Neuron (in vitro differentiated cells): Measurements from ENCODE around the gene CCNYL1.
"Not testable (repeated sequence)": the region's sequence is repeated elsewhere in the genome, so short reads cannot be mapped to it uniquely, and the experiment has no call there.

Source experiments
- H2AFZ ChIP-seq: one replicate; pipeline ENCODE4 v1.6.1; 2013; ENCODE audit warnings: low read depth, mild to moderate bottlenecking, inconsistent platforms, low read length, moderate library complexity
- H3K27me3 ChIP-seq: one replicate; pipeline ENCODE4 v1.6.1; 2013; ENCODE audit warnings: low read length; ENCODE audit not compliant: insufficient read depth
- H3K36me3 ChIP-seq: one replicate; pipeline ENCODE4 v1.6.1; 2013; ENCODE audit warnings: low read length; ENCODE audit not compliant: insufficient read depth
- H3K4me1 ChIP-seq: one replicate; pipeline ENCODE4 v1.6.1; 2013; ENCODE audit warnings: low read length; ENCODE audit not compliant: insufficient read depth
- H3K4me3 ChIP-seq: 2 replicates; pipeline ENCODE4 v1.5.1; 2013; ENCODE audit warnings: mild to moderate bottlenecking, low read length, moderate library complexity
- H3K9me3 ChIP-seq: one replicate; pipeline ENCODE4 v1.6.1; 2013; ENCODE audit warnings: low read length

Gene CCNYL1

DNA sequence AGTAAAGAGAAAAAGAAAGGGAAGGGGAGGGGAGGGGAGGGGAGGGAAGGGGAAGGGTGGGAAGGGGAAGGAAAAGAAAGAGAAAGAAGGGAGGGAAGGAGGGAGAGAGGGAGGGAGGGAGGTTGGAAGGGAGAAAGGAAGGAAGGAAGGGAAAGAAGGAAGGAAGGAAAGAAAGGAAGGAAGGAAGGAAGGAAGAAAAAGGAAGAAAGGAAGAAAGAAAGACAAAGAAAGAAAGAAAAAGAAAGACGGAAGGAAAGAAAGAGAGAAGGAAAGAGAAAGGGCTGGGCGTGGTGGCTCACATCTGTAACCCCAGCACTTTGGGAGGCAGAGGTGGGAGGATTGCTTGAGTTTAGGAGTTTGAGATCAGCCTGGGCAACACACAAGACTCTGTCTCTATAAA is 24.6 kb upstream of the CCNYL1 start:
- Histone ChIP-seq H3K4me1 (no peaks in the 10 kb centered on the region), H2AFZ (no peak overlapping the region), H3K9me3 (no peaks in the 10 kb centered on the region), H3K27me3 (no peaks in the 10 kb centered on the region), H3K36me3 (no peaks in the 10 kb centered on the region), H3K4me3 (no peak overlapping the region)

DNA sequence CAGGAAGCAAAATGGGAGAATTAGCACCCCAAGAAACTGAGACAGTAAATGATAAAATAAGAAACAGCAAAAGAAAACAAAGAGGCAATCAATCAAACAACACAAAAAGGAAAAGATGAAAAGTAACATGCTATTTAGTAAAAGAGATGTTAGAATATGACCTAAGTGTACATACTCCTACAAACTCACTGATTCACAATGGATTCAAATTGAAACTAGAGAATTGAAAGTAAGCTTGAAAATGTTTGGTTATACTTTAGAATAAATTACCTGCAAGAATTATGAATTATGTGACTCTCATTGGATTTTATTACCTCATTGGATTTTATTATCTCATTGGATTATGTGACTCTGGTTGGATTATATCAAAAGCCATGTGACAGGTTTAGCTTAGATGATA is 22.8 kb upstream of the CCNYL1 start:
- no peak overlapping the region for H3K4me3 ChIP-seq
- H2AFZ ChIP-seq = no peak overlapping the region
- no peaks in the 10 kb centered on the region for H3K36me3 ChIP-seq
- no peaks in the 10 kb centered on the region for H3K27me3 ChIP-seq
- no peaks in the 10 kb centered on the region for H3K4me1 ChIP-seq
- no peaks in the 10 kb centered on the region for H3K9me3 ChIP-seq

DNA sequence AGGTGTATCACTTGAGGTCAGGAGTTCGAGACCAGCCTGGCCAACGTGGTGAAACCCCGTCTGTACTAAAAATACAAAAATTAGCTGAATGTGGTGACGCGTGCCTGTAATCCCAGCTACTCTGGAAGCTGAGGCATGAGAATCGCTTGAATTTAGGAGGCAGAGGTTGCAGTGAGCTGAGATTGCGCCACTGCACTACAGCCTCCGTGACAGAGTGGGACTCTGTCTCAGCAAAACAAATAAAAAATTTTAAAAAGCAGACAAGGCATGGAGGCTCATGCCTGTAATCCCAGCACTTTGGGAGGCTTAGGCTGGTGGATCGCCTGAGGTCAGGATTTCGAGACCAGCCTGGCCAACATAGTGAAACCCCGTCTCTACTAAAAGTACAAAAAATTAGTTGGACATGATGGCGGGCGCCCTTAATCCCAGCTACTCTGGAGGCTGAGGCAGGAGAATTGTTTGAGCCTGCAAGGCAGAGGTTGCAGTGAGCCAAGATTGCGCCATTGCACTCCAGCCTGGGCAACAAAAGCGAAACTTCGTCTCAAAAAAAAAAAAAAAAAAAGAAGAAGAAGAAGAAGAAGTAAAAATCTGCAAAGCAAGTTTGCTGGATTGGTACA is 20.5 kb upstream of the CCNYL1 start:
- H3K36me3 ChIP-seq, H3K9me3 ChIP-seq, H3K27me3 ChIP-seq, H2AFZ ChIP-seq, H3K4me3 ChIP-seq, H3K4me1 ChIP-seq: not testable (repeated sequence)

DNA sequence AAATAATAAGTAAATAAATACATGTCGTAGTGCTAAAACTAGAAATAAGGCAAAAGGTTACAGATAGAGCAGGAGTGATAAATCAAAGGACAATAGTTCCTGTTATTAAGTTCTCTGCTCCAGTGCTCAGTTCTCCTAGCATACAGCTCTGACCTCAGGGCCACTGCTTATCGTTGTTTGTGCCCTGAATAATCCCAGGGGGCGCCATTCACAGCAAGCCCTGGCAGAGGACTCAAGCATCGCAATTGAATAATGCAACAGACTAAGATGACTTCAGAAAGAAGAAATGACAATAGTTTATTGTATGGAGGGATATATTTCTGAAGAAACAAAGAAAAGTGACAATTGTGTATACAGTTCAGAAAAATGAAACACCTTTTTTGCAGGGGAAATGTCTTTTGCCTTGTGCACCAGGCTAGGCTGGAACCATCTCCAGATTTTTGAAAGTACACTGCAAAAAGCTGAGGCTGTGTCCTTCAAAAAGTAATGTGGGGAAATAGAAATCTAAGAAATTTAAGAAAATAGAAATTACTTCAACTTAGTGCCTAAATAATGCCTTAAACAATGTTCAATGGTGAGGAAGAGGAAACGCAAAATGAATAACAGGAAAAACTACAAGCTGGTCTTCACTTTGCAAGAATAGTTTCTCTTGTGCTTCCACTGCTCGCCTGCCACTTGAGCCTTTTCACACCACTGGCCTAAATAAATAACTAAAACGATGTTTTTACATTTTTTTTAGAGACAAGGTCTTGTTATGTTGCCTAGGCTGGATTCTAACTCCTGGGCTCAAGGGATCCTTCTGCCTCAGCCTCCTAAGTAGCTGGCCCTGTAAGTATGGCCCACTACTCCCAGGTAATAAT is 19.0 kb upstream of the CCNYL1 start:
- no peak overlapping the region for H3K4me3 ChIP-seq
- no peaks in the 10 kb centered on the region for H3K36me3 ChIP-seq
- H3K9me3 ChIP-seq = no peaks in the 10 kb centered on the region
- no peaks in the 10 kb centered on the region for H3K4me1 ChIP-seq
- no peaks in the 10 kb centered on the region for H3K27me3 ChIP-seq
- no peak overlapping the region for H2AFZ ChIP-seq

DNA sequence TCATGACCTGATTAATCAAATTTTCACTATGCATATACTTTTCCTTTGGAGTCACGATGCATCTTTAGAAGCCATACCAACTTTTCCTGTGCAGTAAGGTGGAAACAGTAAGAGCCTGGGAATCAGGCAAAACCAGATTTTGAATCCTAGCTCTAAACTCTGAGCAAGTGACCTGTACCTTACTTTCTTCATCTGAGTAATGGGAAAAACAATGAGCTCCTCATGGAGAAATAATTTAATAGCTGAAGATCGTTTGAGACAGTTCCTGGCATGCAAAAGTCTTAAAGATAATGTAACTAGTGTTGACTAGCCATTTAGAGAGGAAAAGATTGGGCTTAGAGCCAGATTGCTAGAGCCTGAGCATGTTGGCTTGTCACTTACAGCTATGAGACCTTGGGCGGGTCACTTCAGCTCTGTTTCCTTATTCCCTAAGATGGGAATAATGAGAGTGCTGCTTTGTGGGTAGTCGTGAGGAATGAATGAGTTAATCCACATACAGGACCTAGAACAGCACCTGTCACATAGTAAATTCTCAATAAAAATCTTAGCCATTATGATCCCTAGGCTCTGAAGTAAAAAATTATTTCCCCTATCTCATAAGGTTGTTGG is 17.7 kb upstream of the CCNYL1 start:
- no peaks in the 10 kb centered on the region for H3K27me3 ChIP-seq
- H3K4me1 ChIP-seq = no peaks in the 10 kb centered on the region
- no peaks in the 10 kb centered on the region for H3K9me3 ChIP-seq
- H3K36me3 ChIP-seq = no peaks in the 10 kb centered on the region
- H3K4me3 ChIP-seq = no peak overlapping the region
- no peak overlapping the region for H2AFZ ChIP-seq

DNA sequence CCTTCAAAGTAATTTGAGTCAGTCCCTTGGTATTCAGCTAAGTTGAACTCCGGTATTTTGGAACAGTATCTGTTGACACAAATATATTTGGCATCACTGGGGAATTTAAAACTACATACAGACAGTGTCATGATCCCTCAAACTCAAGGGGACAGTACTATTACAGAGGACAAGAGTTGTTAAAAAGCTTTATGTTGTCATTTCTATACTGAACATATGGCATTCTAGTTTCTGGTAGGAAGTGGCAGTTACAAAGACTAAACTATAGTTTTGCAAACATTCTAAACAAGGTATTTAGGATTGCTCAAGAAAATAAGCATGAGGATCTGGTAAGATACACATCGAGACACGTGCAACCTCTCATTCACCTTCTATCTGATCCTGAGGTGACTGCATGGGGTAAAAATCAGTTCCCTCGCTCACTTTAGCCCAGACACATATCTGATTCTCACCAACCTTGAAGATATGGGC is 16.6 kb upstream of the CCNYL1 start:
- H3K9me3 ChIP-seq = no peaks in the 10 kb centered on the region
- no peaks in the 10 kb centered on the region for H3K27me3 ChIP-seq
- no peaks in the 10 kb centered on the region for H3K36me3 ChIP-seq
- H2AFZ ChIP-seq = no peak overlapping the region
- no peak overlapping the region for H3K4me3 ChIP-seq
- no peaks in the 10 kb centered on the region for H3K4me1 ChIP-seq

DNA sequence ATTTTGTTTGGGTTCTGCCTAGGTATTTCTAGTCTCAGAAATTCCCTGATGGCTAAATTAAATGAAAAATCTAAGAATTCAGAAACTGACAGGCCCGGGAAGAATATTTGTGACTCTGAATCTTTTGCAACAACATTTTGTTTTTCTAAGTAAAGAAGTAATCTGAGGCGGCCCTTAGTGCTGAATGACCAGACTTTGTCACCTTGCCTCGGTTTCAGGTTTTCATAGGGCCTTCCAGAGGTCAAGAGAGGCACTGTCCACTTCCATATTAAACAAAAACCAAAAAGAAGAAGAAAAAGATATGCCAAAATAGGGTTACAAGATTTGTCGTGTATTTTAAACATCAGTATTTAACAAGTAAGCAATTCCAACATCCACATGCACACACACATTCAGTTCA is 16.1 kb upstream of the CCNYL1 start:
- no peak overlapping the region for H3K4me3 ChIP-seq
- H3K27me3 ChIP-seq = no peaks in the 10 kb centered on the region
- H2AFZ ChIP-seq = no peak overlapping the region
- H3K9me3 ChIP-seq = no peaks in the 10 kb centered on the region
- H3K4me1 ChIP-seq = no peaks in the 10 kb centered on the region
- no peaks in the 10 kb centered on the region for H3K36me3 ChIP-seq

DNA sequence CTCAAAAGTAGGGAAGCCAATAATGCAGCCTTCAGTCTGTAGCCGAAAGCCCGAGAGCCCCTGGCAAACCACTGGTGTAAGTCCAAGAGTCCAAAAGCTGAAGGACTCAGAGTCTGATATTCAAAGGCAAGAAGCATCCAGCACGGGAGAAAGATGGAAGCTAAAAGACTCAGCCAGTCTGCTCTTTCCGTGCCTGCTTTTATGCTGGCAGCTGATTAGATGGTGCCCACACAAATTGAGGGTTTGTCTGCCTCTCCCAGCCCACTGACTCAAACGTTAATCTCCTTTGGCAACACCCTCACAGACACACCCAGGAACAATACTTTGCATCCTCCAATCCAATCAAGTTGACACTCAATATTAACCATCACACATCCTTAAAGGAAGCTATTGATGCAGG is 14.5 kb upstream of the CCNYL1 start:
- not testable (repeated sequence) for H3K27me3 ChIP-seq, H3K9me3 ChIP-seq, H3K4me1 ChIP-seq, H3K4me3 ChIP-seq, H3K36me3 ChIP-seq, H2AFZ ChIP-seq

DNA sequence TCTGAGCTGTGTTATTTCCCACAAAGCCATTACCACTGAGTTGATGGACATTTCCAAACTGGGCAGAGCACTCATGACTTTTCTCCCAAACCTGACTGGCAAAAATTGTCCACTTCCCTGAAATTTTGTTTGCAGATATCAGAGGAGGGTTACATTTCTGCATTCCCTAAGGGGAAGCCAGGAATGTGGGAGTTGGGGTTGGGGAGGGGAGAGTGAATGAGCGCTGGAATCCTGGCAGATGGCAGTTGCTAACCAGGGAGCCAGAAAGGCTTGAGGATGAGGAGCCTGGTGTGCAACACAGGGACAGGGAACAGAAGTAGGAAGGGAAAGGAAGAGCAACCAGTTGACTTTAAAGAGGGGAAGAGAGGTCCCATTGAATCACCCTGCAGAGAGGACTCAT is 14.0 kb upstream of the CCNYL1 start:
- Histone ChIP-seq H3K36me3 (no peaks in the 10 kb centered on the region), H3K4me3 (no peak overlapping the region), H3K4me1 (no peaks in the 10 kb centered on the region), H2AFZ (no peak overlapping the region), H3K27me3 (no peaks in the 10 kb centered on the region), H3K9me3 (no peaks in the 10 kb centered on the region)

DNA sequence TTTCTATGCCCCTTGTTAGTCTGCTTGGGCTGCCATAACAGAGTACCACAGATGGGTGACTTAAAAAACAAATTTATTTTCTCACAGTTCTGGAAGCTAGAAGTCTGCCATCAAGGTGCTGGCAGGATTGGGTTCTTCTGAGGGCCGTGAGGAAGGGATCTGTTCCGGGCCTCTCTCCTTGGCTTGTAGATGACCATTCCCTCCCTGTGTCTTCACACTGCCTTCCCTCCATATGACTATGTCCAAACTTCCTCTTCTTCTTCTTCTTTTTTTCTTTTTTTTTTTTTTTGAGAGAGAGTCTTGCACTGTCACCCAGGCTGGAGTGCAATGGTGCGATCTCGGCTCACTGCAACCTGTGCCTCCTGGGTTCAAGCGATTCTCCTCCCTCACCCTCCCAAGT is 13.1 kb upstream of the CCNYL1 start:
- no peak overlapping the region for H3K4me3 ChIP-seq
- no peak overlapping the region for H2AFZ ChIP-seq
- H3K9me3 ChIP-seq = no peaks in the 10 kb centered on the region
- no peaks in the 10 kb centered on the region for H3K4me1 ChIP-seq
- no peaks in the 10 kb centered on the region for H3K36me3 ChIP-seq
- no peaks in the 10 kb centered on the region for H3K27me3 ChIP-seq

DNA sequence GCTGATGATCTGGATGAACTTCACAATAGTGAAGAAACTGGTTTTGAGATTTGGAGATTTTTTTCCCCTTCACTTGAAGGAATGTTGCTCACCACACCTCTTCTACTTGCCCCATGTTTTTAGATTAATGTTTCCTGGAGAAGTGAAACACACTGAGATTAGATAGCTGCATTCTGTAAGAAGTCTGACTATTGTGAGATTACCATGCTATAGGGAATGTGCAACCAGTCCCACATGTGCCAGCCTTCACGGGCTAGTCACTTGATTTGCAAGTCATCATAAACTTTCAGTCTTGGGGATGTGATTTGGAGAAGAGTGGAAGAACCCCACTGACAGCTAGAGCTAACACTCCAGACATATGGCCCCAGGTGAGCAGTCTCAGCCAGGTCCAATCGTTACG is 7.4 kb upstream of the CCNYL1 start:
- H3K4me3 ChIP-seq = no peak overlapping the region
- H3K9me3 ChIP-seq = no peaks in the 10 kb centered on the region
- no peaks in the 10 kb centered on the region for H3K27me3 ChIP-seq
- no peak overlapping the region for H2AFZ ChIP-seq
- no peaks in the 10 kb centered on the region for H3K36me3 ChIP-seq
- no peaks in the 10 kb centered on the region for H3K4me1 ChIP-seq

DNA sequence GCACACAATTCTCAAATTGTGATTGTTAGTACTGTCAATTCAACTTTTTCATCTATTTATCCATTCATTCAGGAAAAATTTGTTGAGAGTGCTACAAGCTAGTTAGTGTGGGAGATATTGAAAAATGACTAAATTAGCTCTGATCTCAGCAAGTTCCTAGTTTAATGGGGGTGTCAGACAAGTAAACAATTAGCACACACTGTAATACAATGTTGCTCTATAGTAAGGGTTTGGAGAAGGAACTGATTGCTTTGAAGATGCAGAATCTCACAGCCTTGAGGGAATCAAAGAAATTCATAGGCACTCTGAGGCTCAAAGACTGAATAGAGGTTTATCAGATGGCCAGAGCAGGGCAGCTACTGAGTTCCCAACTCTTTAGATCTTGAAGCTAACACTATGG is 6.8 kb upstream of the CCNYL1 start:
- Histone ChIP-seq H3K36me3 (no peaks in the 10 kb centered on the region), H3K9me3 (no peaks in the 10 kb centered on the region), H3K4me1 (no peaks in the 10 kb centered on the region), H3K27me3 (no peaks in the 10 kb centered on the region), H3K4me3 (no peak overlapping the region), H2AFZ (no peak overlapping the region)

DNA sequence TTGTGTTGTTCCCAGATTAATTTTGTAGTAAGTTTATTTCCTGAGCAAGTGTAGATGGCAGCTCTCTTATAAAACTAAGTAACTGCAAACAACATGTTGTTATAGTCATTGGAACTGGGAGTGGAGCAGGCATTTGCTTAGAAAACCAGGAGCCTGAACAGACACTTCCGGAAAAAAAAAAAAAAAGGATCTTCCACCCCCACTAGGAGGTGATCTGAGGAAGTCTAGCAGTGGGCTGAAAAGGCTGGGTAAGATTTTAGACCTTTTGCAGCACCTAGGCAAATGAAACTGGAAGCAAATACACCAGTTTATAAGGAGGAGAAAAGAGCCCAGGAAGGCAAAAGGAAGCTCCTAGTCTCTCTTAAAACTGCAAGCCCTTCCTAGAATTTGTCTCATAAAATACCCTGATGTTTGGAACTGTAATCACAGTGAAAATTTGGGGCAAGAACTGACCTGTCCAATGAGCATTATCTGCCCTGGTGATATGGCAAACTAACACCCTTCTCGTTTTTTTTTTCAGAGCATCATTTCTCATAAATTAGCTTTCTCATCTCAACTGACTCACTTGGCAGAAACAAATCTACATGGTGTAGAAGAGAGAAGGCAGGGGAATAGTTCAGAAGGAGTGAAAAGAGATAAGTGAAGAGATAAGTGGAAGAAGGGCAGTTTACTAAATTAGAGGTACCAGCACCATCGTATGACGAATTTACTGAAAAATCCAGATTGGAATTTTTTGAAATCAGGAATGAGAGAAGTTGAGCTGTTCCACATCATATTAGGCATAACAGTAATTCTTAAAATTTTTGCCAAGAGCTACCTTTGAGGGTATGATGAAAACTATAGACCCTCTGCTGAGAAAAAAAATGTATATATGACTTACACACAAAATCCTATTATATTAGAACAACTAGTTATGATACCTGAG is 4.2 kb upstream of the CCNYL1 start:
- Histone ChIP-seq H3K9me3 (no peaks in the 10 kb centered on the region), H2AFZ (no peak overlapping the region), H3K27me3 (no peaks in the 10 kb centered on the region), H3K36me3 (no peaks in the 10 kb centered on the region), H3K4me1 (peaks cover 2% of the 10 kb centered on the region), H3K4me3 (no peak overlapping the region)
